ENCODE data around the gene CACNA1C.

Gene CACNA1C

DNA sequence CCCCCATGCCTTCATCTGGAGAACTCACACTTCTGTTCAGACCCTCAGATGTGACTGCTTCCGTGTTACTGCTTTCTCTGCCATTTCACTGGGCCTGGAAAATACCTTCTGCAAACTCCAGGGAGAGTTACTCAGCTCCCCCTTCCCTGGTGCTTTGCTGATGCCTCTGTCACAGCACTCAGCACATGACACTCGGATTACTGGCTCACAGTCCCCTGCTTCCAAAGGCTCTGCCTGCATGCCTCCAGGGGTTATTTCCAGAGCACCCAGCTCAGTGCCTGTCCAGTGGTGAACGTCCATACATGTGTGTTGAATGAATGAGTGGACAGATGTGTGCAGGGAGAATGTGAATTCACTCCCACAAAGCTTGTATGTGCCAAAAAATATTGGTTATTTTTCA is 504.8 kb downstream of the CACNA1C start:
- no peak for DNase-seq (ENCODE audit: low spot score)

DNA sequence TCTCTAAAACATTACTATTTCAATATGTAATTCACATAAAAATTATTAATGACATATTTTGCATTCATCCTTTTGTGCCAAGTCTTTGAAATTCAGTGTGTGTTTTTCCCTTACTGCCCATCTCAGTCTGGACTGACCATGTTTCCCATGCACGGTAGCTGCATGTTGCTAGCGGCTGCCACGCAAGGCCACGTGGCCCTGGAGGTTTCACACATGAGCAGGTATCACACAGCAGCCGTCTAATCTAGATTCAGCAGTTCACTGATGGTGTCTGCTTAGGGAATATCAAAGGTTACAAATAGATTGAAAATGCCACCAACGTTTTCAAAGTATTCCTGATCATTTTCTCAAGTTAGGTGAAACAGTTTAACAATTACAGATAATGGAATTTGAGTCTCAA is 507.1 kb downstream of the CACNA1C start:
- DNase-seq (ENCODE audit: low spot score): no peak

DNA sequence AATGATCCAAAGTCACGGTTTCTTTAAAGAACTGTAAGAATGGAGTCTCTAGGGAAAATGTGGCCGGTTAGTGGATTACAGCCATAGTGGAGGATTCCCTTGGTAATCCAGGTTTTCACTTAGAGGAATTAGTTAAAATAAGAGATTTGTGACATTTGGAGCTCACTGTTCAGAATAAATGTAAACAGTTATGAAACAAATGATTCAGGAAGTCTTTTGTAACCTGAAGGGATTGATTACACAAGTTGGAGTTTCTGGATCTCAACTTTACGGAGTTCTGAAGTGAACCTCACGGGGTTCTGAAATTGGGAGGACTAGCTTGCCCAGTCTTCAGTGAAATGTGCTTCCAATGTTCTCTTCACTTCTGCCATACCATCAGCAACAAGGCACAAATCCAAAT is 507.6 kb downstream of the CACNA1C start:
- DNase-seq (ENCODE audit: low spot score): no peak

DNA sequence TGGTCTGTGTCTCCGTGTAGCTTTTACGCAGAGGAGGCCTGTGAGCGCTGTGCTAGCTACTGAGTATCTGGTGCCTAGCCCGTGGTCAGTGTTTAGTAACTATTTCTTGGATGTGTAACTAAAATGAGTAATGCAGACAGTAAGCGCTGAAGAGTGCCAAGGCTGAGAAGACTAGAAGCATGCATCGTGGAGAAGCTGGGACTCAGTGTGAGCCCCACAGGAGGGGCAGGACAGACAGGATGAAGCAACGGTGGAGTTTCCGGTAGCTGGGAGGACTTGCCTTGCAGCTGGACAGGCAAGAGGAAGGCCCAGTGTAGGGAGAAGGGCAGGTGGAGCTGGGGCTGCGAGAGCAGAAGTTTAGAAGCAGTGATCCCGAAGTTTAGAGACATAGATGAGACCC is 508.6 kb downstream of the CACNA1C start:
- no peak for DNase-seq (ENCODE audit: low spot score)

DNA sequence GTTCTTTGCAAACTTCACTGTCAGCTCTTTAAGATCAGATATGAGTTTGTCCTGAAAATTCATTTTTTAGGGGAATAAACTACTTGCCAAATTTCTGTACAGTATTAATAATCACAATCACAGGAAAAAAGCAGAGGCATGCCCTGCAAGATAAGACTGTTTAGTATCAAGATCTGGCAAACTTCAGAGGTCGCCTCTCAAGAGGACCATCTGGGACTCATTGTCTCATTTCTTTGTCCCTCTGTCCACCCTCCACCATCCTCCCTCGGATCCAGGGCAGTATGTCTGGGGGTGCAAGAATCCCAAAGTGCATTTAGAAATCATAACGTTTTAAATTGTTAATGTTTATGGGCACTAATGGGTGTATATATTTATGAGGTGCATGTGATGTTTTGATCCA is 509.6 kb downstream of the CACNA1C start:
- DNase-seq (ENCODE audit: low spot score): no peak

DNA sequence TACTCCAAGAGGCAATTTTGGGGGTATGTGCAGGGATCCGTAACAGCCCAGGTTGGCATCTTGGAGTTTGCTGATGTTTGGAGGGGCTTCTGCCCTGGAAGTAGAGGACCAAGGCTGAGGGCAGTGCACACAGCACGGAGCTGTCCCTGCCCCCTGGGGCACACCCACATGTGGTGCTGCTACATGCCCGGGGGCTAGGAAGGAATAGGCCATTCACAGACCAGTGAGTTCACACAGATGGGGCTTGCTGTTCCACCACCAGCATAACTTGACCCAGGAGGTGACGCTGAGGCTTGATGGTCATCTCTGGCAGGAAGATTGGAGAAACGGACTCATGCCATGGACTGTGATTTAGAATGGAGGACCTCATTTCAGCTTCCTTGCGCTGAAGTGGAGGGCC is 510.9 kb downstream of the CACNA1C start:
- no peak for DNase-seq (ENCODE audit: low spot score)

DNA sequence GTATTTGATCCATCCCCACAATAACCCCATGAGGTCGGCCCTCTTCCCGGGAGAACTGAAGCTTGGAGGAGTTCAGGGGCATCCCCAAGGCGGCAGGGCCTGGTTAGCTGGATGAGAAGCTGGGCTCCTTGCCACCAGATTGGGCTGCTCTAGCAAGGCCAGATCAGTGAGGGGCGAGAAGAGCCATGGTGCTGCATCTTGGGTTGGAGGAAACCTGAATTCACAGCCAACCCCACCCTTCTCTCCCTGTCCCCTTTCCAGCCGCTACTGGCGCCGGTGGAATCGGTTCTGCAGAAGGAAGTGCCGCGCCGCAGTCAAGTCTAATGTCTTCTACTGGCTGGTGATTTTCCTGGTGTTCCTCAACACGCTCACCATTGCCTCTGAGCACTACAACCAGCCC is 513.4 kb downstream of the CACNA1C start:
- DNase-seq (ENCODE audit: low spot score): no peak

DNA sequence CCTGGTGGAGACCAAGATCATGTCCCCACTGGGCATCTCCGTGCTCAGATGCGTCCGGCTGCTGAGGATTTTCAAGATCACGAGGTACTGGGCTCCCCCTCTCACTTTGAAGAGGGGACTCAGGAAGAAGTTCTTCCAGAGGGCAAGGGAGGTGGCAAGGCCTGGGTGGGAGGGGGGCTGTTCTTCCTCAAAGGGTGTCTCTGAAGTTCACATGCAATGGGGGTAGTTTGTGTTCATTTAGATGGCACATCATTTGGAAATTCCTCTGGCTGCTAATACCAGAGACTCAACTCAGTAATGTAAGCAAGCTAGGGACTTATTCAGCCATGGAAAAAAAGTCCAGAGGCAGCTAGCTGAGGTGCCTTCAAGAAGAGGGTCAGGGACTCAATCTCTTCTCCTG is 514.9 kb downstream of the CACNA1C start:
- DNase-seq (ENCODE audit: low spot score): no peak

DNA sequence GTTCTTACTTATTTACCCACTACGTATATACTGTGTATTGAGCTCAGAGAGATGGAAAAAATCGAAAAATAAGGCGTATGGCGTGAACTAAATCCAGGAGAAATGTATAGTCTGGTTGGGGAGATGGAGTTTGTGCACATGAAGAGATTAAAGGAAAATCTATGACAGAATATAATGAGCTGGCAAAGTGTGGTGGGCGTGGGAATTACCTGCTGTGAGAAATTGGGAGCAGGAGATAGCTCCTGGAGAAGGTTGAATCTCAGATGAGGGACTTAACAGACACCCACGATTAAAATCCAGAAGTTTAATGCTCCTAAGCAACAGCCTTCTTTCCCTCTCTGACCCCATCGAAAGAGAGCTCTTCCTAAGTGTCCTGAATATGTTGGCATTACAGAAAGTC is 517.8 kb downstream of the CACNA1C start:
- no peak for DNase-seq (ENCODE audit: low spot score)

DNA sequence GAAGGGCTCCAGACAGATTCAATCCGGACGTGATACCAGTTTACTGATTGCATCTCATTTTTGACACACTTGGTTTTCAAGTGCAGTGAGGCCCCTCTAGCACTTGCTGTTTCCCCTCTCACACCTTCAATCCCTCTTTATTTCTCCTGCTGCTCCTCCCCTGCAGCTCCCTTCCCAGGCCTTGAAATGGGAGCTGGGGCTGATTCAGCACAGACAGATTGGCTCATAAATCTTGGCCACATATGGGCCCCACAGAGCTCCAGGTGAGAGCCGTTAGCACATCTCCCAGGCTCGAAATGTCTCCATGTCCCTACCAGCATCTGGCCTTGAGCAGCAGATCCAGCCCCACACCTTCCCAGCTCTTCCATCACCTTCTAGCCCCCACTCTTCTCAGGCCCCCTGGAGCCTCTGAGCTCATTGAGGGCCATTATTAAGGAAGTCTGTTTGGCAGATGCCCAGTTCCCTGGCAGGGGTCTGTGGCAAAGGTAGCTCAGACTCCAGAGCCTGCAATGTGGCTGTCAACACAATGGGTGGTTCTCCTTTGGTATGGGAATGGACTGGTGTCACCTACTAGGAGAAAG is 521.7 kb downstream of the CACNA1C start:
- DNase-seq (ENCODE audit: low spot score): no peak

DNA sequence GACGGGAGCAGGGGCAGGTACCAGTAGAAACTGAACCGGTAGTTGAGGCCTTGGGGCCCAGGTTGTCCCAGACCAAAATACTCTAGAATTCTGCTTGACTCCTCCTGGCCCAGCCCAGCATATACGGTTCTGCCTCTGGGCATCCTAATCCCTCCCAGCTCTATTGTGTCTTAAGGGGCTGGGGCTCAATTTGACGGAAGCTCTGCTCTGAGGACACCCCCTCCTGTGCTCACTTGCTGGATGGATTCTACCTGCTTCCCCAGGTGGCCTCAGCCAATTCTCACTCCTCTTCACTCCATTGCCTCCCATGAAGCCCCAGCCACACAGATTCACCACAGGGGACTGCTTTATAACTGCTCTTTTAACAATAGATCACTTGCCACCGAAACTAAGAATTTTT is 522.5 kb downstream of the CACNA1C start:
- no peak for DNase-seq (ENCODE audit: low spot score)

DNA sequence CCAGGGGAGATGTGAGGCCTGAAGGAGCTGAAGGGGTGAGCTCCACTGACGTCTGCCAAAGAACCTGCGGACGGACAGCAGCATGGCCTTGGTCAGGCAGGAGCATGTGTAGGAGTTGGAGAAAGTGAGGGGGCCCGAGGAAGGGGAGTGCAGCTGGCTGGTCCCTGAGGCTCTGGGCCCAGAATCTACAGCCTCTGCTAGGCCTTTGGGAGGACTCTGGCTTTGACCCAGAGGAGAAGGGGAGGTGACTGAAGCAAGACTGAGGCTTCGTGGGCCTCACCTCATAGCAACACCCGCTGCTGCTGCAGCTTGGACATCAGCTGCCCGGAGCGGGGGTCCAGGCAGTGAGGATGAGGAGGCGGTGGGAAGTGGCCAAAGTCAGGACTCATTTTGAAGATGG is 525.4 kb downstream of the CACNA1C start:
- DNase-seq (ENCODE audit: low spot score): no peak

DNA sequence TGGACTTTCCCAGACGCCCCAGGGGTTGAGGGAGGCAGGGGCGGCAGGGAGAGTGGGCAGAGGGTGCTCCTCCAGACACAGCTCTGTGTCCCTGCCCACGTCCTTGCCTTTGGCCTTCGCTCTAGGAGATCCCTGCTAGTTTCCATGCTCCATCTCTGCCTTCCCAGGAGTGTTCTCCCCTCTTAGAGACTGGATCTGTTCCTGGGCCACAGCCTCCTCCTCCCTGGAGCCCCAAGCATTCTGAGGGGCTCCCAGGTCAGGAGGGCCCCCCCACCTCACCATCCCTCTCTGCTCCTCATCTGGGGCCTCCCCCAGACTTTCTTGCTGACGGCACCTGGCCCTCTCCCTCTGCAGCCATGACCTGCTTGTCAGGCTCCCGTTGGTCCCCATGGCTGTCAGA is 526.0 kb downstream of the CACNA1C start:
- DNase-seq (ENCODE audit: low spot score): no peak

DNA sequence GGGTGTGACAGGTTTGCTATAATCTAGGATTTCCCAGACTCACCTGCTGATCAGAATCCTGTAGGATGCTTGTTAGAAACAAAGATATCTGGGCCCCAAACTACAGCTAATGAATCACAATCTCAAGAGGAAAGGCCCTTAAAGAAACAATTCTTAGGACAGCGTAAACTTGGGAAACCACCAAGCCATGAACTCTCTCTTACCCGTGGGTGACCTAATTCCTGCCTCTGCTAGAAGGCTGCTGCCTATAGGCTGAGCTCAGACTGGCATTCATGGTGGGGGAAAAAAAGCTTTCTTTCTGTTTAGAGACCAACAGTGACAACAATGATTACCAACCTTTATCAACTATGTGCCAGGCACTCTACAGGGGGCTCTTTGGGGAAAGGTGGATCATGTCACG is 528.0 kb downstream of the CACNA1C start:
- no peak for DNase-seq (ENCODE audit: low spot score)

DNA sequence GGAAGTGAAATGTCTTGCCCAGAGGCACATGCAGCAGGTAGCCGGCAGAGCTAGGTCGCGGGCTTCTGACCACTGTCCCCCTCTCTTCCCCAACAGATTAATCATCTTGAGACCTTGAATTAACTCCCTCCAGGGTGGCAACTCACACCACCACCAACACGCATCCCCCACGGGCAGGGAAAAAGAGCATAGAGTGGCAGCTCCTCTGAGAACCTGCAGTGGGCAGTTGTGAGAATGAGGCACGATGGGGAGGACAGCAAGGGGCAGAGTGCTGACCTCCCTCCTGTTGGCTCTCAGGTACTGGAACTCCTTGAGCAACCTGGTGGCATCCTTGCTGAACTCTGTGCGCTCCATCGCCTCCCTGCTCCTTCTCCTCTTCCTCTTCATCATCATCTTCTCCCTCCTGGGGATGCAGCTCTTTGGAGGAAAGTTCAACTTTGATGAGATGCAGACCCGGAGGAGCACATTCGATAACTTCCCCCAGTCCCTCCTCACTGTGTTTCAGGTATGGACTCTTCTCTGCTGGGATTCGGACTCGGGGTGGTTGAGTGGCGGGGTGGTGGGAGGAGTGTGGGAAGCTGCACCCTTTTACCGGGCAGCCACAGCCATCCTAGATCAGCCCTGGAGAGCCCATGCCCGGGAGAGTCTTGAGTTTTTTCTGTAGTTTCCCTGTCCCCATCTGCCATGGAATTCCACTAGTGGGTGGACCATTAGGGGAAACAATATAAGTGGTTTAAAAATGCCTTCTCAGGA is 528.7 kb downstream of the CACNA1C start:
- no peak for DNase-seq (ENCODE audit: low spot score)

DNA sequence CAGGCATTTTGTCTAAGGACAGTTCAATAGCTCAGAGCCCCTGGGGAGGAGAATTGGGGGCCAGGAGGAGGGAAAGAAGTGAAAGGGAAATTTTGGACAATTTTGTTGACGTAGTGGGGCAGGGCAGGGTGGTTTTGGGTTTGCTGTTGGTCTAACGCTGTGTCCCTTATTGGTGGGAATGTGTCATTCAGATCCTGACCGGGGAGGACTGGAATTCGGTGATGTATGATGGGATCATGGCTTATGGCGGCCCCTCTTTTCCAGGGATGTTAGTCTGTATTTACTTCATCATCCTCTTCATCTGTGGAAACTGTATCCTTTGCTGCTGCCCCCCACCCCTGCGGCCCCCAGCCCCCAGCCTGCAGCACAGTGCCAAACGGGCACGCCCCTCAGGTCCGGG is 529.8 kb downstream of the CACNA1C start:
- DNase-seq (ENCODE audit: low spot score): no peak

DNA sequence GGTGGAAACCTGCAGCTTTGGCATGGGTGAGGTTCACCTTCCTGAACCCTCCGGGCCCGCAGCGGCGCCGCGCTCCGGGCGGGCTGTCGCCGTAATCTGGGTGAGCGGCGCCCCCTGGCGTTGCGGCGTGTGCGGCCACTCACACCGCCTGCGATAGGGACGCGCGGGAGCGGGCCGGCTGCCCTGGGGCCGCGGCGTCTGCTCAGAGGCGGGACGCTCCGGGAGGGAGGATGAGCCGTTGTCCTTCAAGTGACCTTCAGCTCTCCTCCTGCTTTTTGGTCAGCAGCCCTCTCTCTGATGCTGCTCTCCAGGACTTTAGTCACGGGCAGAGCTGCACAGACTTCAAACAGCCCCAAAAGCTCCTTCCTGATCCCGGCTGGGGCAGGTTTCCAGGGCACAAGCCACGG is 530.3 kb downstream of the CACNA1C start:
- DNase-seq (ENCODE audit: low spot score): peak; percentile 76

DNA sequence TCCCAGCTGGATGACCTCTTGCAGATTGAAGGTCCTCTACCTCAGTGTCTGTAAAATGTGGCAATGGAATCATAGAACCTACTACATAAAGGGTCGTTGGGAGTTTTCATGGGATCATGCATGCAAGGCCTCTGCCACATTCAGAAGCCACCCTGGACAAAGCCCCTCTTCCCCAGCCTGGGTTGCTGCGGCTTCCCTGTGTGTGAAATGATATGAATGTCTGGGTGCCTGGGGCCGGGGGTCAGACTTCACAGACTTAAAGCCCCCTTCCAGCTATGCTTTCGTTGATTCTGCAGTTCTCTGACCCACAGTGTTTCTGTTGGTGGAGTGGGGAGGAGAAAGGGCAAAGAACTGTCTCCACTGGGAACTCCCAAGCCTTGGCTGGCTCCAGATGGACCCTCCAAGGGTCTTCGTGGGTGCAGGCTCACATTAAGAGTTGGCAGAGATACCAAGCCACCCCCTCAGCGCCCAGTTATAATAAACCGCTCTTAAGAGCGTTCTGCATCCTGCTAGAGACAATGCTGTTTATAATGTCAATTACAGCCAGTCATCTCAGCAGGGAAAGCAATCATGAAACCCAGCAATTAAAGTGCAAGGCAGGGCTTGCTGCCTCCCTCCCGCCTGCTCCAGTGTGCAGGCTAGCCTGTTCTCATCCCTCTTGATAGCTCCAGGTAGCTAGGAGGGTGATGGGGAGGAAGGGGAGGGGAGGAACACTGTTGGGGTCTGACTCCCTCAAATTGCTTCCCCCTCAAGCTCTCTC is 531.0 kb downstream of the CACNA1C start:
- DNase-seq (ENCODE audit: low spot score): no peak

DNA sequence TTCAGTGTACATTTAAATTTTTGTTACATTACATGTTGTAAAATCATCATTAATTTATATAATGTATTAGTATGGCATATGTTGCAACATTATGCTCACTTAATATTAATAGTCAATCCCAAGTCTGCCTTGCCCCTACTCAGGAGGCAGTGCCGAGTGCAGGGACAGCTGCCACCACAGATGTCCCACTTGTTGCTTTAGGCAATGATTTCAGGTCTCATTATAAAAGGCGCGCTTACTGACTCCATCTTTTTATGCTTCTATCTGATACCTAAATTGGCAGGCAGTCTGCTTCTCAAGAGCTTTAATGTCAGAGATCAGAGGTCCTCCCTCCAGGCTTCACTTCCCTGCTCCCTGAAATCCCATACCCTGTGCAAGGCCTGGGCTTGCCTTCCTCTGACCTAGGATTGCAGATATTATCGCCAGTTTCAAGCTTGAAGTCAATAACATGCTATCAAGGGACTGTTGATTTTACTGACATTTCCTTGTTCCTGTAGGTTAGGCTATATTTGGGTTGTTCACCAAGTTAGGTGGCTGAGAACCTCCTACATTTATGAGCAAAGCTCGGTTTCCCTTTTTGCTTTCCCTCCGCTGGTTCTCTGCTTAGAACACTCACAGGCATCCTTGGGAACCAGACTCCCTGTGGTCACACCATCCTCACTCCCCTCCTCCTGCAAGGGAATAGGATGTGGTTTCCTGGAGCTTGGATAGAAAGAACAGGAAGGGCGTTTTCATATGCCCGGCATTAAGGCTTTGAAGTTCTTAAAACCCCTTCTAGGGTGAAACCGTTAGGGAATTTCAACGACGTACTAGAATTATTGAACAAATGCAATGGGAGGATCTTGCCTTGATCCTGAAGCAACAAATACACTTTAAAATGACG is 533.6 kb downstream of the CACNA1C start:
- no peak for DNase-seq (ENCODE audit: low spot score)

DNA sequence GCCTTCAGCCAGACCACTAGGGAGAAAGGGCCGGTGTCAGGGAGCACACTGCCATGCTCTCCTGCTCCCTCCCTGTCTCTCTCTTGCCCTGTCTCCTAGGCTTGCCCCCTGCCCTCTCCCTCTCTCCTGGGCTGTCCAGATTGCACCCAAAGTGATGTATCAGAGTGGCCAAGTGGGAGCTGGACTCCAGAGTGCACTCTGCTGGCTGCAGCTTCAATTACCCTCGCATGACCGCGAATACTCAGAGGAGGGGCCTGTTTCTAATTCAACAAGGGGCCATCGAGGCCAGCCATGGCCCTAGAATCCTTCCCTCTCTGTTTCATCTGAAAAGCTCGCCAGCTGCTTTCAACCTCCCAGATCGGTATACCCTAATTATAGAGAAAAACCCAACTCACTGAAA is 535.6 kb downstream of the CACNA1C start:
- DNase-seq (ENCODE audit: low spot score): no peak

DNA sequence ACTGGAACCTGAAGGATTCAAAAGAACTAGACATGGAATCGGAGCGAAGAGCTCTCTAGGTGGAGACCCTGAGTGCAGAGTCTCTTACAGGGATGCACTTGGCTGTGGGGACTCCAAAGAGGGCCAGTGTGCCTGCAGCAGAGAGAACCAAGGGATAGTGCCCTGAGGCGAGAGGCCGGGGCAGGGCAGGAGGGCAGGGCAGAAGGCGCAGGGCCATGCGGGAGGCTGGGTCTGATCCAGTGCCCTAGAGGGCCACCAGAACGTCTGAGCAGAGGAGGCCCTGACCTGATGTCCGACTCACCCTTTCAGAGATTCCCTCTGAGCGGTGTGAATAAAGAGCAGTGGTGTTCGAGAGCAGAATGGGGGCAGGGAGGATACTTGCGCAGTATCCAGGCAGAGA is 536.6 kb downstream of the CACNA1C start:
- DNase-seq (ENCODE audit: low spot score): no peak

DNA sequence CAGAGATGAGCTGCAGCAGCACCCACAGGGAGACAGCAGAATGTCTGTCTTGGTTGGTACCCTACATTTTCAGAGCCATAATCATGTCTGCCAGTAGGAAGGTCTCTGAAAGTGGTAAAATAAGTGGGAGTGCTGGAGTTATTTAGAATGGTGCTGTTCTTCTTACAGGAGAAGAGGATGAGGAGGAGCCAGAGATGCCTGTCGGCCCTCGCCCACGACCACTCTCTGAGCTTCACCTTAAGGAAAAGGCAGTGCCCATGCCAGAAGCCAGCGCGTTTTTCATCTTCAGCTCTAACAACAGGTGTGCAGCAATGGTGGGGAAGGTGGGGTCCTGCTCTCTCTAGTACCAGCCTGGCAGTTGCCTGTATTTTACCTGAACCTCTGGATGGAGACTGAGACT is 540.3 kb downstream of the CACNA1C start:
- no peak for DNase-seq (ENCODE audit: low spot score)
